HepG2 (cell line): ENCODE results near the gene M1AP. TPM values are rescaled to one million over a fixed set of nuclear protein-coding genes. Genes with fewer than 3 reads are reported as not detected.

ENCODE experiments used
- ATAC-seq: fragments of 200-7000 bp; cut with Tn5 transposase; 3 replicates; pipeline ENCODE4 v1.9.1; 2020; ENCODE audit warnings: mild to moderate bottlenecking, moderate library complexity
- BruUV-seq: library from RNA; stranded (reverse); fragments of 400-500 nt; replicated peaks from 2 replicates; lab custom pipeline; 2021; lab: Mats Ljungman, UMichigan
- CTCF ChIA-PET: fragments of 300-600 bp; formaldehyde crosslinking; extraction: SDS; loops from one replicate; lab custom pipeline; 2021; ENCODE audit warnings: low total read pairs, inconsistent platforms, low intra/inter-chr PET ratio; lab: Yijun Ruan, JAX
- POLR2A ChIA-PET: fragments of 350-600 bp; sonication (Branson Sonifier 250); formaldehyde crosslinking; loops from one replicate; lab custom pipeline; 2020; ENCODE audit warnings: antibody characterized with exemption, inconsistent platforms; lab: Yijun Ruan, JAX
- DNase-seq: peaks from one replicate; pipeline ENCODE4 v3.0.0-alpha.2; 2015; ENCODE audit warnings: low spot score
- FAIRE-seq: peaks from 3 replicates; lab custom pipeline; 2011; peaks lifted over from hg19 to GRCh38; lab: Jason Lieb, UNC
- H2AFZ ChIP-seq: one replicate; pipeline ENCODE4 v1.6.1; 2011; ENCODE audit warnings: low read length, inconsistent platforms
- H3K27ac ChIP-seq: fragments of 300-600 bp; 3 replicates; pipeline ENCODE4 v1.8.0; 2011; ENCODE audit warnings: mixed run types, mild to moderate bottlenecking, mixed read lengths, low read length, inconsistent platforms; ENCODE audit not compliant: insufficient read depth; ENCODE audit errors: extremely low read length
- H3K27me3 ChIP-seq, 2 experiments: fragments of 200-600 bp in 1 of 2; 2 replicates in 1 of 2; 3 replicates in 1 of 2; pipeline versions ENCODE4 v1.6.0 to v1.8.0; 2011; ENCODE audit warnings: low read length in 2 of 2, mild to moderate bottlenecking in 2 of 2, moderate library complexity in 2 of 2, inconsistent platforms in 1 of 2; ENCODE audit not compliant: insufficient read depth in 2 of 2, control insufficient read depth in 1 of 2
- H3K36me3 ChIP-seq, 2 experiments: fragments of 200-600 bp in 1 of 2; replicated peaks in 1 of 2; 2 replicates in 1 of 2; 3 replicates in 1 of 2; pipeline versions ENCODE4 v1.5.1 to v1.8.0; 2011; ENCODE audit warnings: low read length in 2 of 2, inconsistent platforms in 1 of 2; ENCODE audit not compliant: insufficient read depth in 2 of 2, control insufficient read depth in 1 of 2
- H3K4me1 ChIP-seq: 2 replicates; pipeline ENCODE4 v1.5.1; 2012; ENCODE audit warnings: low read length, inconsistent platforms; ENCODE audit not compliant: insufficient read depth
- H3K4me2 ChIP-seq: 2 replicates; pipeline ENCODE4 v1.6.0; 2011; ENCODE audit warnings: low read depth, low read length, inconsistent platforms
- H3K4me3 ChIP-seq, 3 experiments: fragments of 200-600 bp in 1 of 3; sonication (generic), shearing (Covaris generic) in 1 of 3; replicated peaks in 1 of 3; 2 replicates each; pipeline ENCODE4 v1.5.1; 2011 to 2016; ENCODE audit warnings: low read length in 3 of 3, inconsistent platforms in 2 of 3, low read depth in 2 of 3, mild to moderate bottlenecking in 2 of 3, control low read depth in 1 of 3, mixed read lengths in 1 of 3; ENCODE audit not compliant: insufficient read depth in 1 of 3
- H3K79me2 ChIP-seq: one replicate; pipeline ENCODE4 v1.6.1; 2011; ENCODE audit warnings: low read length, inconsistent platforms; ENCODE audit not compliant: insufficient read depth
- H3K9ac ChIP-seq: 2 replicates; pipeline ENCODE4 v1.6.0; 2011; ENCODE audit warnings: mild to moderate bottlenecking, low read depth, low read length, inconsistent platforms; ENCODE audit not compliant: insufficient read depth
- H3K9me3 ChIP-seq: 2 replicates; pipeline ENCODE4 v1.5.1; 2012; ENCODE audit warnings: mild to moderate bottlenecking, low read length
- H4K20me1 ChIP-seq: 2 replicates; pipeline ENCODE4 v1.6.0; 2011; ENCODE audit warnings: inconsistent platforms, mild to moderate bottlenecking, low read length, moderate library complexity; ENCODE audit not compliant: insufficient read depth
- ETV6 ChIP-seq: sonication (generic); formaldehyde crosslinking; conservative IDR thresholded peaks from 2 replicates; pipeline ENCODE4 v1.4.0; 2020; ENCODE audit warnings: missing genetic modification reagents
- KLF6 ChIP-seq: IDR thresholded peaks from 2 replicates; pipeline ENCODE4 v1.8.0; 2016; ENCODE audit warnings: missing biosample characterization, missing genetic modification reagents
- PBX2 ChIP-seq: IDR thresholded peaks from 2 replicates; pipeline ENCODE4 v1.6.1; 2016; ENCODE audit warnings: control low read depth
- RNF219 ChIP-seq: sonication (generic); formaldehyde crosslinking; IDR thresholded peaks from 2 replicates; pipeline ENCODE4 v1.5.0; 2020; ENCODE audit warnings: mild to moderate bottlenecking, missing genetic modification reagents
- SRSF9 ChIP-seq: fragments of 200-400 bp; formaldehyde crosslinking; IDR thresholded peaks from 2 replicates; pipeline ENCODE4 v1.6.1; 2018; ENCODE audit warnings: borderline replicate concordance, mild to moderate bottlenecking, low read depth, low read length; ENCODE audit not compliant: insufficient read depth, poor library complexity, severe bottlenecking
- TAF15 ChIP-seq: fragments of 200-400 bp; formaldehyde crosslinking; IDR thresholded peaks from one replicate; pipeline ENCODE4 v1.6.1; 2018; ENCODE audit warnings: mild to moderate bottlenecking, low read depth, low read length; ENCODE audit not compliant: poor library complexity, severe bottlenecking
- ZMYM4 ChIP-seq: sonication (generic); formaldehyde crosslinking; IDR thresholded peaks from 2 replicates; pipeline ENCODE4 v1.8.1; 2023; ENCODE audit warnings: mild to moderate bottlenecking, missing genetic modification reagents
- ZNF30 ChIP-seq: sonication (generic); formaldehyde crosslinking; IDR thresholded peaks from 2 replicates; pipeline ENCODE4 v1.5.0; 2020; ENCODE audit warnings: mild to moderate bottlenecking, missing genetic modification reagents
- ZNF746 ChIP-seq: sonication (generic); formaldehyde crosslinking; IDR thresholded peaks from 2 replicates; pipeline ENCODE4 v1.8.0; 2022; ENCODE audit warnings: mild to moderate bottlenecking, missing genetic modification reagents
- in situ Hi-C: cut with HindIII; loops from 2 replicates; pipeline ENCODE4 v1.10.0; 2017; ENCODE audit warnings: low pct_unique_long_range_greater_than_20kb; ENCODE audit not compliant: extremely low pct_ligation_motif_present
- intact Hi-C: fragments of 100-400 bp; cut with micrococcal nuclease; formaldehyde crosslinking; loops from one replicate; pipeline ENCODE4 v1.10.0; 2022; ENCODE audit not compliant: unreplicated experiment
- polyA plus RNA-seq, 8 experiments: library from polyadenylated mRNA; depleted of rRNA in 3 of 8; stranded (reverse) in 7 of 8; unstranded in 1 of 8; fragments of >200 nt; fragmentation: Illumina TruSeq in 4 of 8; extraction: Trizol in 4 of 8; gene quantifications; 2 replicates each; pipeline versions ENCODE4 v1.2.1 to v1.2.3, GENCODE V29; 2011 to 2016; ENCODE audit warnings: low read depth in 4 of 8, missing spikeins in 1 of 8, mixed read lengths in 1 of 8; ENCODE audit not compliant: insufficient read depth in 1 of 8
- total RNA-seq, 5 experiments: library from RNA; depleted of rRNA; stranded (reverse); fragments of >200 nt; fragmentation: Illumina TruSeq; extraction: Trizol; gene quantifications; 2 replicates each; pipeline ENCODE4 v1.2.3, GENCODE V29; 2016; ENCODE audit warnings: low read depth in 1 of 5
- TF ChIP-seq, protein P1 (sequence below): sonication (generic); IDR thresholded peaks from 2 replicates; pipeline ENCODE4 v1.6.1; 2016; ENCODE audit warnings: low read depth, borderline replicate concordance
- TF ChIP-seq, protein P2 (sequence below): sonication (generic); formaldehyde crosslinking; conservative IDR thresholded peaks from 2 replicates; pipeline ENCODE4 v1.4.0; 2020; ENCODE audit warnings: missing genetic modification reagents

Gene M1AP
- total and polyA plus RNA-seq, 2 of the 13 experiments (the other 11 are each of a cell fraction or from before 2014, with no cell fraction given) = not detected

DNA sequence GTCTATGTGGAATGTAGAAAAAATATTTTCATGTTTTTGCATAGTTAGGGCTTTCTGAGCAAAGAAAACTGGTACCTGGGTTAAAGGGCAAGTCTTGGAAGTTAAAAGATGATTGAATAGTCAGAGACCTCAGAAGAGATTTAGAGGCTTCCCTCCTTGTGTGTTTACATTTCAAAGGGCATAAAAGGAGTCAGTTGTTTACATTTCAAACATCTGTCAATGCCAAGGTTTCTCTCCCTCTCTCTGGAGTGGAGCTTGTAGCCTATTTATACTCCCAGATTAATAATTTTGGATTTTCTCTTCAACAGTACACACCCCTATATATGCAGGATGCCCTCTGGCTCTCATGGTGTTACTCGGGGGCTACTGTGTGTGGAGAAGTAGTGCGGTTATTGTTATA lies 8.6 kb downstream of the M1AP start (continued):
- TF ChIP-seq RNF219 (no peak), ZNF746 (no peak), ZNF30 (CRISPR knock-in tag) (no peak), SRSF9 (no peak), ETV6 (CRISPR knock-in tag) (no peak), TAF15 (no peak), KLF6 (CRISPR knock-in tag) (no peak)
- TF ChIP-seq, protein P1, sequence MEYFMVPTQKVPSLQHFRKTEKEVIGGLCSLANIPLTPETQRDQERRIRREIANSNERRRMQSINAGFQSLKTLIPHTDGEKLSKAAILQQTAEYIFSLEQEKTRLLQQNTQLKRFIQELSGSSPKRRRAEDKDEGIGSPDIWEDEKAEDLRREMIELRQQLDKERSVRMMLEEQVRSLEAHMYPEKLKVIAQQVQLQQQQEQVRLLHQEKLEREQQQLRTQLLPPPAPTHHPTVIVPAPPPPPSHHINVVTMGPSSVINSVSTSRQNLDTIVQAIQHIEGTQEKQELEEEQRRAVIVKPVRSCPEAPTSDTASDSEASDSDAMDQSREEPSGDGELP = peak; percentile 25; the same call in 1 of the 2 replicates
- TF ChIP-seq, protein P2, sequence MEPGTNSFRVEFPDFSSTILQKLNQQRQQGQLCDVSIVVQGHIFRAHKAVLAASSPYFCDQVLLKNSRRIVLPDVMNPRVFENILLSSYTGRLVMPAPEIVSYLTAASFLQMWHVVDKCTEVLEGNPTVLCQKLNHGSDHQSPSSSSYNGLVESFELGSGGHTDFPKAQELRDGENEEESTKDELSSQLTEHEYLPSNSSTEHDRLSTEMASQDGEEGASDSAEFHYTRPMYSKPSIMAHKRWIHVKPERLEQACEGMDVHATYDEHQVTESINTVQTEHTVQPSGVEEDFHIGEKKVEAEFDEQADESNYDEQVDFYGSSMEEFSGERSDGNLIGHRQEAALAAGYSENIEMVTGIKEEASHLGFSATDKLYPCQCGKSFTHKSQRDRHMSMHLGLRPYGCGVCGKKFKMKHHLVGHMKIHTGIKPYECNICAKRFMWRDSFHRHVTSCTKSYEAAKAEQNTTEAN (CRISPR knock-in tag) = no peak
- TF ChIP-seq, all 625 proteins: peak for 6

GRCh38 chr2:74632939-74633312 lies 15.2 kb downstream of the M1AP start:
- ChIA-PET CTCF (no interaction called here), POLR2A (no interaction called here)
- TF ChIP-seq ZMYM4 = no peak
- no peak for TF ChIP-seq PBX2
- DNase-seq (no peak), ATAC-seq (no peak), FAIRE-seq (no peak)
- H3K4me3 ChIP-seq = no peak overlapping the region
- in situ Hi-C loops (no loop called here), intact Hi-C loops (no loop called here)
- H3K9me3 ChIP-seq = no peaks in the 10 kb centered on the region
- no peak overlapping the region for H2AFZ ChIP-seq
- H3K4me2 ChIP-seq = no peak overlapping the region
- H3K27me3 ChIP-seq = 0 out of 5 replicates have a peak, but pooled peaks cover 0 to 2% of the 10 kb centered on the region in 2 experiments
- H3K36me3 ChIP-seq = no peaks in the 10 kb centered on the region
- no peaks in the 10 kb centered on the region for H3K4me1 ChIP-seq
- no peaks in the 10 kb centered on the region for H4K20me1 ChIP-seq
- no peak overlapping the region for H3K9ac ChIP-seq
- no peak overlapping the region for H3K27ac ChIP-seq
- H3K79me2 ChIP-seq = no peaks in the 10 kb centered on the region
- no TSS peak for BruUV-seq
